ENCODE results near the gene STRN4.

- TF ChIP-seq BHLHE40 (IDR thresholded peaks at IDR 0.05; ENCODE audit: borderline replicate concordance) (no peak), FOXA1 (IDR thresholded peaks at IDR 0.05) (no peak)
Observed at GRCh38 chr19:46745030-46745429, 1.2 kb downstream of the STRN4 start.
